ENCODE measurements around the gene ODAM.

ODAM gene

GRCh38 chr4:70187216-70187615, 8.3 kb upstream of the ODAM start:
- H3K79me1 ChIP-seq (ENCODE audit: low read length), result peaks cover 5% of the 10 kb centered on the region
- H3K9me3 ChIP-seq (ENCODE audit: insufficient read depth, low read depth, low read length), result no peaks in the 10 kb centered on the region
- H3K4me2 ChIP-seq (ENCODE audit: low read length), result no peak overlapping the region
- H2BK12ac ChIP-seq (ENCODE audit: low read length), result no peak overlapping the region
- no peaks in the 10 kb centered on the region for H3K36me3 ChIP-seq (ENCODE audit: control insufficient read depth in 1 of 2, insufficient read depth in 2 of 2, low read length in 2 of 2)
- H2BK120ac ChIP-seq (ENCODE audit: insufficient read depth, low read length, poor library complexity), result no peak overlapping the region
- H3K27ac ChIP-seq (ENCODE audit: low read depth, low read length), result no peak overlapping the region
- no peak overlapping the region for H3K14ac ChIP-seq (ENCODE audit: low read length)
- no peak overlapping the region for H3K4me3 ChIP-seq (ENCODE audit: low read depth, low read length)
- WGBS (ENCODE audit: extremely low coverage, insufficient coverage, insufficient read length), result no CpG with 5 or more reads among the region's 1 CpG
- H4K8ac ChIP-seq (ENCODE audit: low read depth, low read length), result no peak overlapping the region
- no peaks in the 10 kb centered on the region for H3K27me3 ChIP-seq (ENCODE audit: insufficient read depth, low read length)
- peak; percentile 75 to 99 for DNase-seq
- H2AFZ ChIP-seq (ENCODE audit: insufficient read depth, low read length, poor library complexity), result no peak overlapping the region
- no peak overlapping the region for H3K9ac ChIP-seq (ENCODE audit: low read length)
- no peak overlapping the region for H3K23ac ChIP-seq (ENCODE audit: low read length)
- H4K91ac ChIP-seq (ENCODE audit: low read depth, low read length), result no peak overlapping the region
- no peak overlapping the region for H4K12ac ChIP-seq (ENCODE audit: low read depth, low read length)
- H2BK5ac ChIP-seq (ENCODE audit: low read depth, low read length, poor library complexity), result no peak overlapping the region
- no peak overlapping the region for H2AK5ac ChIP-seq (ENCODE audit: low read length)
- no peaks in the 10 kb centered on the region for H3K79me2 ChIP-seq (ENCODE audit: control insufficient read depth, insufficient read depth, low read length, poor library complexity)
- no peak overlapping the region for H3K4ac ChIP-seq (ENCODE audit: low read depth, low read length)
- no peak overlapping the region for H3K18ac ChIP-seq (ENCODE audit: low read length)
- peaks cover 0 to 5% of the 10 kb centered on the region in 2 experiments for H3K4me1 ChIP-seq (ENCODE audit: control insufficient read depth in 1 of 2, insufficient read depth in 2 of 2, low read length in 2 of 2)

GRCh38 chr4:70190579-70190978, 4.9 kb upstream of the ODAM start:
- Histone ChIP-seq H2BK120ac (ENCODE audit: insufficient read depth, low read length, poor library complexity) (no peak overlapping the region), H3K36me3 (ENCODE audit: control insufficient read depth in 1 of 2, insufficient read depth in 2 of 2, low read length in 2 of 2) (no peaks in the 10 kb centered on the region), H3K9me3 (ENCODE audit: insufficient read depth, low read depth, low read length) (no peaks in the 10 kb centered on the region), H2BK5ac (ENCODE audit: low read depth, low read length, poor library complexity) (no peak overlapping the region), H3K4me2 (ENCODE audit: low read length) (no peak overlapping the region), H3K4me1 (ENCODE audit: control insufficient read depth in 1 of 2, insufficient read depth in 2 of 2, low read length in 2 of 2) (peaks cover 0 to 4% of the 10 kb centered on the region in 2 experiments), H3K4ac (ENCODE audit: low read depth, low read length) (no peak overlapping the region), H3K27ac (ENCODE audit: low read depth, low read length) (no peak overlapping the region), H3K14ac (ENCODE audit: low read length) (no peak overlapping the region), H3K27me3 (ENCODE audit: insufficient read depth, low read length) (no peaks in the 10 kb centered on the region), H4K91ac (ENCODE audit: low read depth, low read length) (no peak overlapping the region), H3K79me2 (ENCODE audit: control insufficient read depth, insufficient read depth, low read length, poor library complexity) (no peaks in the 10 kb centered on the region), H2AK5ac (ENCODE audit: low read length) (no peak overlapping the region), H3K18ac (ENCODE audit: low read length) (no peak overlapping the region), H4K12ac (ENCODE audit: low read depth, low read length) (no peak overlapping the region), H4K8ac (ENCODE audit: low read depth, low read length) (no peak overlapping the region), H2AFZ (ENCODE audit: insufficient read depth, low read length, poor library complexity) (no peak overlapping the region), H3K79me1 (ENCODE audit: low read length) (peaks cover 3% of the 10 kb centered on the region), H2BK12ac (ENCODE audit: low read length) (no peak overlapping the region), H3K4me3 (ENCODE audit: low read depth, low read length) (no peak overlapping the region), H3K9ac (ENCODE audit: low read length) (no peak overlapping the region), H3K23ac (ENCODE audit: low read length) (no peak overlapping the region)
- WGBS (ENCODE audit: extremely low coverage, insufficient coverage, insufficient read length), result no CpG with 5 or more reads among the region's 1 CpG
- DNase-seq, result no peak

GRCh38 chr4:70191647-70192046, 3.9 kb upstream of the ODAM start:
- Histone ChIP-seq H4K91ac (ENCODE audit: low read depth, low read length) (no peak overlapping the region), H3K4me1 (ENCODE audit: control insufficient read depth in 1 of 2, insufficient read depth in 2 of 2, low read length in 2 of 2) (peaks cover 0 to 4% of the 10 kb centered on the region in 2 experiments), H2AFZ (ENCODE audit: insufficient read depth, low read length, poor library complexity) (no peak overlapping the region), H4K8ac (ENCODE audit: low read depth, low read length) (no peak overlapping the region), H3K4me3 (ENCODE audit: low read depth, low read length) (no peak overlapping the region), H3K4me2 (ENCODE audit: low read length) (no peak overlapping the region), H3K27ac (ENCODE audit: low read depth, low read length) (no peak overlapping the region), H3K9ac (ENCODE audit: low read length) (no peak overlapping the region), H3K27me3 (ENCODE audit: insufficient read depth, low read length) (no peaks in the 10 kb centered on the region), H3K18ac (ENCODE audit: low read length) (no peak overlapping the region), H4K12ac (ENCODE audit: low read depth, low read length) (no peak overlapping the region), H3K23ac (ENCODE audit: low read length) (no peak overlapping the region), H2BK5ac (ENCODE audit: low read depth, low read length, poor library complexity) (no peak overlapping the region), H2AK5ac (ENCODE audit: low read length) (no peak overlapping the region), H3K14ac (ENCODE audit: low read length) (no peak overlapping the region), H2BK120ac (ENCODE audit: insufficient read depth, low read length, poor library complexity) (no peak overlapping the region), H3K79me2 (ENCODE audit: control insufficient read depth, insufficient read depth, low read length, poor library complexity) (no peaks in the 10 kb centered on the region), H2BK12ac (ENCODE audit: low read length) (no peak overlapping the region), H3K36me3 (ENCODE audit: control insufficient read depth in 1 of 2, insufficient read depth in 2 of 2, low read length in 2 of 2) (no peaks in the 10 kb centered on the region), H3K9me3 (ENCODE audit: insufficient read depth, low read depth, low read length) (no peaks in the 10 kb centered on the region), H3K4ac (ENCODE audit: low read depth, low read length) (no peak overlapping the region), H3K79me1 (ENCODE audit: low read length) (peaks cover 3% of the 10 kb centered on the region)
- no CpG with 5 or more reads among the region's 1 CpG for WGBS (ENCODE audit: extremely low coverage, insufficient coverage, insufficient read length)
- no peak for DNase-seq

- no peak overlapping the region for H3K18ac ChIP-seq (ENCODE audit: low read length)
- no peak overlapping the region for H4K12ac ChIP-seq (ENCODE audit: low read depth, low read length)
- H3K27ac ChIP-seq (ENCODE audit: low read depth, low read length), result no peak overlapping the region
- H3K4me3 ChIP-seq (ENCODE audit: low read depth, low read length), result no peak overlapping the region
- no peak overlapping the region for H3K9ac ChIP-seq (ENCODE audit: low read length)
- DNase-seq, result no peak
- H2AFZ ChIP-seq (ENCODE audit: insufficient read depth, low read length, poor library complexity), result no peak overlapping the region
- no peaks in the 10 kb centered on the region for H3K9me3 ChIP-seq (ENCODE audit: insufficient read depth, low read depth, low read length)
- no peak overlapping the region for H2BK12ac ChIP-seq (ENCODE audit: low read length)
- H3K4me2 ChIP-seq (ENCODE audit: low read length), result no peak overlapping the region
- H3K14ac ChIP-seq (ENCODE audit: low read length), result no peak overlapping the region
- no peak overlapping the region for H3K23ac ChIP-seq (ENCODE audit: low read length)
- H2BK120ac ChIP-seq (ENCODE audit: insufficient read depth, low read length, poor library complexity), result no peak overlapping the region
- no peak overlapping the region for H4K91ac ChIP-seq (ENCODE audit: low read depth, low read length)
- H3K4me1 ChIP-seq (ENCODE audit: control insufficient read depth in 1 of 2, insufficient read depth in 2 of 2, low read length in 2 of 2), result no peaks in the 10 kb centered on the region
- no peak overlapping the region for H2BK5ac ChIP-seq (ENCODE audit: low read depth, low read length, poor library complexity)
- H3K4ac ChIP-seq (ENCODE audit: low read depth, low read length), result no peak overlapping the region
- no peaks in the 10 kb centered on the region for H3K79me1 ChIP-seq (ENCODE audit: low read length)
- H3K79me2 ChIP-seq (ENCODE audit: control insufficient read depth, insufficient read depth, low read length, poor library complexity), result no peaks in the 10 kb centered on the region
- no peaks in the 10 kb centered on the region for H3K27me3 ChIP-seq (ENCODE audit: insufficient read depth, low read length)
- no peak overlapping the region for H2AK5ac ChIP-seq (ENCODE audit: low read length)
- no peaks in the 10 kb centered on the region for H3K36me3 ChIP-seq (ENCODE audit: control insufficient read depth in 1 of 2, insufficient read depth in 2 of 2, low read length in 2 of 2)
- WGBS (ENCODE audit: extremely low coverage, insufficient coverage, insufficient read length), result no CpG with 5 or more reads among the region's 2 CpGs
- no peak overlapping the region for H4K8ac ChIP-seq (ENCODE audit: low read depth, low read length)
Measured at GRCh38 chr4:70192895-70193294, 2.6 kb upstream of the ODAM start.

All from trophoblast cell (in vitro differentiated cells and primary cell).